Ovary (tissue), 9 donors: ENCODE results near the gene AKAP5. TPM values are rescaled to one million over a fixed set of nuclear protein-coding genes. Genes with fewer than 3 reads are reported as not detected.
A peak's percentile ranks its signal among the peaks of the same experiment; 100 is the strongest.

Source experiments
- DNase-seq, 5 donors: peaks; one replicate each; pipeline ENCODE4 v3.0.0-alpha.2; 2019 to 2020
- H3K27ac ChIP-seq, 2 donors: fragments of 200-600 bp; one replicate each; pipeline versions ENCODE4 v1.5.1 to v1.8.0; 2019 to 2022
- H3K27me3 ChIP-seq: fragments of 200-600 bp; one replicate; pipeline ENCODE4 v1.8.0; 2022
- H3K36me3 ChIP-seq: fragments of 200-600 bp; sonication (generic); one replicate; pipeline ENCODE4 v1.5.1; 2019
- H3K4me1 ChIP-seq: one replicate; pipeline ENCODE4 v1.8.1; 2013; ENCODE audit warnings: mild to moderate bottlenecking, moderate library complexity; ENCODE audit not compliant: insufficient read depth
- H3K4me3 ChIP-seq: fragments of 200-600 bp; sonication (generic); one replicate; pipeline ENCODE4 v1.5.1; 2017
- H3K9me3 ChIP-seq, 2 donors: fragments of 200-600 bp in 1 of 2; sonication (generic) in 1 of 2; one replicate each; pipeline versions ENCODE4 v1.5.1 to v1.8.1; 2013 to 2019; ENCODE audit warnings: mild to moderate bottlenecking in 1 of 2, moderate library complexity in 1 of 2
- CTCF ChIP-seq, 3 donors: fragments of 450-650 bp in 2 of 3; fragments of 200-600 bp in 1 of 3; IDR thresholded peaks; one replicate each; pipeline versions ENCODE4 v1.5.1 to v1.8.0; 2016 to 2022; ENCODE audit warnings: antibody characterized with exemption in 3 of 3, mild to moderate bottlenecking in 1 of 3
- EP300 ChIP-seq: sonication (generic); formaldehyde crosslinking; IDR thresholded peaks from one replicate; pipeline ENCODE4 v1.6.1; 2017; ENCODE audit warnings: antibody characterized with exemption
- POLR2A ChIP-seq: fragments of 450-650 bp; IDR thresholded peaks from one replicate; pipeline ENCODE4 v1.6.1; 2017; ENCODE audit warnings: antibody characterized with exemption, mild to moderate bottlenecking, moderate library complexity
- WGBS, 3 donors: extraction: QIAGEN DNeasy Blood & Tissue Kit in 1 of 3; methylation state at CpG; one replicate each; pipeline versions ENCODE4 v1.1.5 to v1.1.7; 2013 to 2017; 5-methylcytosine and 5-hydroxymethylcytosine counted together
- intact Hi-C, 4 donors: fragments of 100-400 bp; cut with DNase I; formaldehyde crosslinking; loops; one replicate each; pipeline versions ENCODE4 v1.11.0 to v1.15.1; 2022 to 2023
- polyA plus RNA-seq, 2 donors: library from polyadenylated mRNA; stranded (reverse); fragments of 200-250 nt in 1 of 2; fragments of 350-450 nt in 1 of 2; fragmentation: Illumina TruSeq in 1 of 2; extraction: RNeasy Lipid Tissue Mini Kit (QIAGEN cat#74804) in 1 of 2; gene quantifications; one replicate each; pipeline ENCODE4 v1.2.3, GENCODE V29; 2013 to 2014
- total RNA-seq, 7 donors: library from RNA; depleted of rRNA in 2 of 7; stranded (reverse); fragments of >200 nt in 2 of 7; fragmentation: NEBNext Ultra II Directional in 3 of 7; extraction: Animal tissue kit (Norgen Biotek cat#: 25700) in 3 of 7; gene quantifications; one replicate each; pipeline versions ENCODE4 v1.1.0 to v1.2.4, GENCODE V29; 2016 to 2023
- donor health status: DM: no; HTN: no; CAD: no; lungs with moderate emphysema.
- donor health status: DM: no; HTN: no; CAD: no.
- donor health status: Bipolar disorder and iron deficiency.
- donor health status: DM: yes; HTN: yes; CAD: no.
- donor health status: DM: no; HTN: no; CAD: no.
- donor health status: DM: yes; HTN: yes; CAD: no.

AKAP5 gene
- total and polyA plus RNA-seq, 9 donors = 0.12 to 1.7 (median 0.56) TPM

- Histone ChIP-seq H3K27ac (no peak overlapping the region), H3K9me3 (no peaks in the 10 kb centered on the region), H3K27me3 (no peaks in the 10 kb centered on the region), H3K36me3 (no peaks in the 10 kb centered on the region), H3K4me3 (no peak overlapping the region), H3K4me1 (peaks cover 2% of the 10 kb centered on the region)
- TF ChIP-seq CTCF (IDR thresholded peaks at IDR 0.05) (no peak), POLR2A (no peak), EP300 (no peak)
- 93 to 97% (median 94%) methylated on average over 2 of the region's 2 CpGs for WGBS, 3 donors
- no peak for DNase-seq
- intact Hi-C loops = no loop called here
Observed at GRCh38 chr14:64463195-64463594, 2.1 kb upstream of the AKAP5 start.

GRCh38 chr14:64463873-64464272 lies 1.4 kb upstream of the AKAP5 start:
- intact Hi-C loops = no loop called here
- H3K27ac ChIP-seq = no peak overlapping the region
- H3K36me3 ChIP-seq = no peaks in the 10 kb centered on the region
- peaks cover 2% of the 10 kb centered on the region for H3K4me1 ChIP-seq
- no peak for TF ChIP-seq EP300
- TF ChIP-seq CTCF (IDR thresholded peaks at IDR 0.05) = no peak
- no peak for TF ChIP-seq POLR2A
- H3K9me3 ChIP-seq = no peaks in the 10 kb centered on the region
- no peak for DNase-seq
- no peaks in the 10 kb centered on the region for H3K27me3 ChIP-seq
- 93 to 96% (median 94%) methylated on average over 6 of the region's 6 CpGs for WGBS, 3 donors
- H3K4me3 ChIP-seq = no peak overlapping the region

GRCh38 chr14:64464651-64465050 lies 648 bp upstream of the AKAP5 start:
- H3K36me3 ChIP-seq = no peaks in the 10 kb centered on the region
- no peaks in the 10 kb centered on the region for H3K27me3 ChIP-seq
- peaks cover 2% of the 10 kb centered on the region for H3K4me1 ChIP-seq
- intact Hi-C loops = no loop called here
- TF ChIP-seq POLR2A = no peak
- TF ChIP-seq CTCF (IDR thresholded peaks at IDR 0.05) = no peak
- TF ChIP-seq EP300 = no peak
- H3K4me3 ChIP-seq = peak overlapping the region; percentile 73
- H3K9me3 ChIP-seq = no peaks in the 10 kb centered on the region
- no peak overlapping the region for H3K27ac ChIP-seq
- no peak for DNase-seq
- 22 to 27% (median 22%) methylated on average over 6 of the region's 6 CpGs for WGBS, 3 donors

GRCh38 chr14:64465831-64466554 lies 694 bp downstream of the AKAP5 start:
- DNase-seq = peak in 4 of 5 donors; percentile 34 to 47 (median 40)
- Histone ChIP-seq H3K36me3 (no peaks in the 10 kb centered on the region), H3K9me3 (no peaks in the 10 kb centered on the region), H3K27me3 (no peaks in the 10 kb centered on the region), H3K27ac (peak overlapping the region in 1 of 2 donors; percentile 33), H3K4me1 (peaks cover 2% of the 10 kb centered on the region), H3K4me3 (peak overlapping the region; percentile 73)
- WGBS, 3 donors = 5 to 7% (median 7%) methylated on average over 15 of the region's 15 CpGs
- intact Hi-C loops = no loop called here
- no peak for TF ChIP-seq POLR2A
- no peak for TF ChIP-seq EP300
- peak in 1 of 3 donors; percentile 6 for TF ChIP-seq CTCF (IDR thresholded peaks at IDR 0.05)
